MM.1S (cell line): ENCODE measurements around the gene SPATC1L.
"Not testable (repeated sequence)": the region's sequence is repeated elsewhere in the genome, so short reads cannot be mapped to it uniquely, and the experiment has no call there.

ENCODE experiments used
- DNase-seq: peaks from one replicate; pipeline ENCODE4 v3.0.0-alpha.2; 2015
- H2AFZ ChIP-seq: fragments of 300-600 bp; sonication (generic); 2 replicates; pipeline ENCODE4 v1.6.0; 2016; ENCODE audit warnings: antibody characterized with exemption, low read length
- H3F3A ChIP-seq: fragments of 300-600 bp; sonication (generic); 2 replicates; pipeline ENCODE4 v1.6.1; 2016; ENCODE audit warnings: mild to moderate bottlenecking, antibody characterized with exemption, low read length, moderate library complexity, mixed read lengths; ENCODE audit not compliant: insufficient read depth
- H3K27ac ChIP-seq: fragments of 300-600 bp; sonication (generic); 2 replicates; pipeline ENCODE4 v1.5.1; 2016; ENCODE audit warnings: mild to moderate bottlenecking, low read length
- H3K27me3 ChIP-seq: fragments of 300-600 bp; sonication (generic); replicated peaks from 2 replicates; pipeline ENCODE4 v1.6.0; 2016; ENCODE audit warnings: low read length; ENCODE audit not compliant: insufficient read depth
- H3K36me3 ChIP-seq: fragments of 300-600 bp; sonication (generic); replicated peaks from 2 replicates; pipeline ENCODE4 v1.6.1; 2016; ENCODE audit warnings: mild to moderate bottlenecking, low read length, mixed read lengths; ENCODE audit not compliant: insufficient read depth
- H3K4me1 ChIP-seq: fragments of 300-600 bp; sonication (generic); 2 replicates; pipeline ENCODE4 v1.6.1; 2016; ENCODE audit warnings: low read length, mixed read lengths
- H3K4me2 ChIP-seq: fragments of 300-600 bp; sonication (generic); 2 replicates; pipeline ENCODE4 v1.6.0; 2016; ENCODE audit warnings: low read depth, low read length
- H3K4me3 ChIP-seq: fragments of 300-600 bp; sonication (generic); 2 replicates; pipeline ENCODE4 v1.5.1; 2016; ENCODE audit warnings: low read length, mixed read lengths
- H3K79me2 ChIP-seq: fragments of 300-600 bp; sonication (generic); 2 replicates; pipeline ENCODE4 v1.6.1; 2016; ENCODE audit warnings: mixed run types, low read length, mixed read lengths
- H3K9ac ChIP-seq: fragments of 300-600 bp; sonication (generic); 2 replicates; pipeline ENCODE4 v1.6.1; 2016; ENCODE audit warnings: low read length, mixed read lengths
- H3K9me2 ChIP-seq: fragments of 300-600 bp; sonication (generic); replicated peaks from 2 replicates; pipeline ENCODE4 v1.6.1; 2016; ENCODE audit warnings: mild to moderate bottlenecking, low read length, mixed read lengths; ENCODE audit not compliant: insufficient read depth
- H3K9me3 ChIP-seq: fragments of 300-600 bp; sonication (generic); replicated peaks from 2 replicates; pipeline ENCODE4 v1.6.1; 2016; ENCODE audit warnings: mild to moderate bottlenecking, low read length, mixed read lengths; ENCODE audit not compliant: insufficient read depth
- H4K20me1 ChIP-seq: fragments of 300-600 bp; sonication (generic); 2 replicates; pipeline ENCODE4 v1.6.1; 2016; ENCODE audit warnings: mild to moderate bottlenecking, low read length, moderate library complexity, mixed read lengths; ENCODE audit not compliant: insufficient read depth
- EZH2 ChIP-seq: fragments of 300-600 bp; sonication (generic); optimal IDR thresholded peaks from 2 replicates; pipeline ENCODE3; 2017; ENCODE audit warnings: low read depth, mild to moderate bottlenecking, antibody characterized with exemption, low read length, mixed read lengths
- EZH2phosphoT487 ChIP-seq: fragments of 300-600 bp; sonication (generic); IDR thresholded peaks from 2 replicates; pipeline ENCODE4 v1.6.1; 2018; ENCODE audit warnings: antibody characterized with exemption, low read length
- TF ChIP-seq, protein P1 (sequence below): fragments of 300-600 bp; sonication (generic); IDR thresholded peaks from 2 replicates; pipeline ENCODE4 v1.5.1; 2016; ENCODE audit warnings: antibody characterized with exemption, low read length, mixed read lengths

The SPATC1L gene

DNA sequence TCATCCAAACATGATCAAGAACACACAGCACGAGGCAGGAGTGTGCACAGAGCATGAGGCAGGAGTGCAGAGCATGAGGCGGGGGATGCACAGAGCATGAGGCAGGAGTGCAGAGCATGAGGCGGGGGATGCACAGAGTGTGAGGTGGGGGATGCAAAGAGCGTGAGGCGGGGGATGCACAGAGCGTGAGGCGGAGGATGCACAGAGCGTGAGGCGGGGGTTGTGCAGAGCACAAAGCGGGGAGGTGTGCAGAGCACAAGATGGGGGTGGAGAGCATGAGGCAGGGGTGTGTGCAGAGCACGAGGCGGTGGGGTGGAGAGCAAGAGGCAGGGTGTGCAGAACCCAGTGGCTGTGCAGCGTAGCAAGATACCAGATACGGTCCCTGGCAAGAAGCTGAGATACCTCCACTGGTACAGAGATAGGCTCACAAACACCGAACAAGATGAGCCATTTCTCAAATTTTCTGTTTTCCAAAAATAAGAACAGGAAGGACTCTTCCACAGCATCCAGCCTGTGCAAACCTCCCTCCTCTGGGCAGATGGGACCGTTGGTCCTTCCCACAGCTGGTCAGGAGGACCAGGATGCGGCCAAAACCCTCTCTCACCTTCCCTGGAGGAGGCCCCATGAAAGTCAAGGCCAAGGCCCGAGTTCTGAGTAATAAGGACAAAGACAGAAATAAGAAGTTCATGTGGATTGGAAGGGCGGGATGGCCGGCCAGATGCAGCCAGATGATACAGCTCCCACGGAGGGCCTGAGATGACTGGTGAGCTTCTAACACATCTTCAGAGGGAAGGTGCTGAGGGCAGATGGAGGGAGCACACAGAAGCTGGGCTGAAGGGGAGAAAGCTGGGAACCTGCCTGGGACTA, 12.0 kb downstream of the SPATC1L start:
- no peaks in the 10 kb centered on the region for H3K4me1 ChIP-seq
- H2AFZ ChIP-seq, result no peak overlapping the region
- no peaks in the 10 kb centered on the region for H3K36me3 ChIP-seq
- H3K4me3 ChIP-seq, result no peak overlapping the region
- H3K9me2 ChIP-seq, result no peaks in the 10 kb centered on the region
- H3K79me2 ChIP-seq, result no peaks in the 10 kb centered on the region
- no peak overlapping the region for H3K4me2 ChIP-seq
- no peaks in the 10 kb centered on the region for H3F3A ChIP-seq
- H3K27ac ChIP-seq, result no peak overlapping the region
- no peaks in the 10 kb centered on the region for H4K20me1 ChIP-seq
- TF ChIP-seq, protein P1, sequence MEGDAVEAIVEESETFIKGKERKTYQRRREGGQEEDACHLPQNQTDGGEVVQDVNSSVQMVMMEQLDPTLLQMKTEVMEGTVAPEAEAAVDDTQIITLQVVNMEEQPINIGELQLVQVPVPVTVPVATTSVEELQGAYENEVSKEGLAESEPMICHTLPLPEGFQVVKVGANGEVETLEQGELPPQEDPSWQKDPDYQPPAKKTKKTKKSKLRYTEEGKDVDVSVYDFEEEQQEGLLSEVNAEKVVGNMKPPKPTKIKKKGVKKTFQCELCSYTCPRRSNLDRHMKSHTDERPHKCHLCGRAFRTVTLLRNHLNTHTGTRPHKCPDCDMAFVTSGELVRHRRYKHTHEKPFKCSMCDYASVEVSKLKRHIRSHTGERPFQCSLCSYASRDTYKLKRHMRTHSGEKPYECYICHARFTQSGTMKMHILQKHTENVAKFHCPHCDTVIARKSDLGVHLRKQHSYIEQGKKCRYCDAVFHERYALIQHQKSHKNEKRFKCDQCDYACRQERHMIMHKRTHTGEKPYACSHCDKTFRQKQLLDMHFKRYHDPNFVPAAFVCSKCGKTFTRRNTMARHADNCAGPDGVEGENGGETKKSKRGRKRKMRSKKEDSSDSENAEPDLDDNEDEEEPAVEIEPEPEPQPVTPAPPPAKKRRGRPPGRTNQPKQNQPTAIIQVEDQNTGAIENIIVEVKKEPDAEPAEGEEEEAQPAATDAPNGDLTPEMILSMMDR, result no peak
- no peak for TF ChIP-seq EZH2phosphoT487
- no peak for TF ChIP-seq EZH2
- DNase-seq, result no peak
- H3K27me3 ChIP-seq, result no peaks in the 10 kb centered on the region
- no peak overlapping the region for H3K9ac ChIP-seq
- no peaks in the 10 kb centered on the region for H3K9me3 ChIP-seq

DNA sequence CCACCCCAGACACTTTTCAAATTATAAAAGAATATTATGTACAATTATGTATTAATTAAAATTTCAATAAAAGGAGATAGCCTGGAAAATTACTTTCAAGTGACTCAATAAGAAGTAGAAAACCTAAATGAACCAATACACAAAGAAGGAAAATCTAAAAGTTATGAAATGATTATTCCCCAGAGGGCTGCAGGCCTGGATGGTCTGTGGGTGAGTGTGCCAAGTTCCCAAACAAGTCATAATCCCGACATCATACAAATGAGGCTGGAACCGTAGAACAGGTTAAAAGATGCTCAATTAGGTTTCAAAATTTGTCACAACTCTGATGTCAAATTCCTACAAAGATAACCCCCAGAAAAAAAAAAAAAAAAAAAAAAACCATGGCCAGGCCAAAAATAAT, 12.7 kb downstream of the SPATC1L start:
- Histone ChIP-seq H3K9me2 (no peaks in the 10 kb centered on the region), H3K9ac (no peak overlapping the region), H3F3A (no peaks in the 10 kb centered on the region), H4K20me1 (no peaks in the 10 kb centered on the region), H3K4me2 (no peak overlapping the region), H3K4me1 (no peaks in the 10 kb centered on the region), H3K4me3 (no peak overlapping the region), H3K27me3 (no peaks in the 10 kb centered on the region), H2AFZ (no peak overlapping the region), H3K27ac (no peak overlapping the region), H3K79me2 (no peaks in the 10 kb centered on the region), H3K9me3 (no peaks in the 10 kb centered on the region), H3K36me3 (no peaks in the 10 kb centered on the region)
- DNase-seq, result no peak
- no peak for TF ChIP-seq EZH2phosphoT487

DNA sequence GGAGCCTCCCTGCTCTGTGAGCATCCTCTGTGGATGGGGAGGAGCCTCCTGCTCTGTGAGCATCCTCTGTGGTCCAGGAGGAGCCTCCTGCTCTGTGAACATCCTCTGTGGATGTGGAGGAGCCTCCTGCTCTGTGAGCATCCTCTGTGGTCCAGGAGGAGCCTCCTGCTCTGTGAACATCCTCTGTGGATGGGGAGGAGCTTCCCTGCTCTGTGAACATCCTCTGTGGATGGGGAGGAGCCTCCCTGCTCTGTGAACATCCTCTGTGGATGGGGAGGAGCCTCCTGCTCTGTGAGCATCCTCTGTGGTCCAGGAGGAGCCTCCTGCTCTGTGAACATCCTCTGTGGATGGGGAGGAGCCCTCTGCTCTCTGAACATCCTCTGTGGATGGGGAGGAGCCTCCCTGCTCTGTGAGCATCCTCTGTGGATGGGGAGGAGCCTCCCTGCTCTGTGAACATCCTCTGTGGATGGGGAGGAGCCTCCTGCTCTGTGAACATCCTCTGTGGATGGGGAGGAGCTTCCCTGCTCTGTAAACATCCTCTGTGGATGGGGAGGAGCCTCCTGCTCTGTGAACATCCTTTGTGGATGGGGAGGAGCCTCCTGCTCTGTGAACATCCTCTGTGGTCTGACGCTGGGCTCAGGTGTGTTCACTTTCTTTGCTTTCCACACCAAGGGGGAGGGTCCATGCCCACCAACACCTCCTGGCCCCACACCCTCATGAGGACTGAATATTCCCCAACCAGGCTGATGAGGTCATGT, 13.6 kb downstream of the SPATC1L start:
- H3K4me1 ChIP-seq, H2AFZ ChIP-seq, H3K9me3 ChIP-seq, H3K79me2 ChIP-seq, H3K4me3 ChIP-seq, H3K27me3 ChIP-seq, DNase-seq, H3F3A ChIP-seq, H3K27ac ChIP-seq, H3K9ac ChIP-seq, H3K4me2 ChIP-seq, H4K20me1 ChIP-seq, H3K36me3 ChIP-seq, H3K9me2 ChIP-seq: not testable (repeated sequence)

DNA sequence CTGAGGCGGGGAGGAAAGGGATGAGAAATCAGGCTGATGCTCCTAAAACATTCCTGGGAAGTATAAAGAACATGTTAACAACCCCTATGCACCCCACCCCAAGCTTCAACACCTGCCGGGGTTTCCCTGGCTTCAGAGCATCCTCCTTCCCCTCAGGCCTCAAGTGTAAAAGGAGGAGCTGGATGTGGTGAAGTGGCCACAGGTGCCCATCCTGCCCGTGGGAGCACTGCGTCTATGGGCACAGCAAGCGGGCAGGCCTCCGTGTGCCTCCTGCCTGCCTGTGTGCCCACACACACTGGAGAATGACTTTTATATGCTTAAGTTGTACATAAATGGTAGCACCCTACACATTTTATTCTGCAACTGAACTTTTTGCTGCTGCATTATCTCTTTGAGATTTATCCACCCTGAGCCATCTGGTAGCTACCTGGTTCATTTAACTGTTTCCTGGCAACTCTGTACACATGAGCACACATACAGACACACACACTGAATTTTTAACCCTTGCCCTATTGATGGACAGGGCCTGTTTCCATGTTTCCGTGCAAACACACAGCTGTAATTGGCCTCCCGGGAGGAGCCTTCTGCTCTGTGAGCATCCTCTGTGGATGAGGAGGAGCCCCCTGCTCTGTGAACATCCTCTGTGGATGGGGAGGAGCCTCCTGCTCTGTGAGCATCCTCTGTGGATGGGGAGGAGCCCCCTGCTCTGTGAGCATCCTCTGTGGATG, 15.4 kb downstream of the SPATC1L start:
- Histone ChIP-seq H3F3A (no peaks in the 10 kb centered on the region), H3K4me2 (no peak overlapping the region), H3K4me1 (no peaks in the 10 kb centered on the region), H3K27ac (no peak overlapping the region), H2AFZ (no peak overlapping the region), H3K79me2 (no peaks in the 10 kb centered on the region), H3K9me3 (no peaks in the 10 kb centered on the region), H4K20me1 (no peaks in the 10 kb centered on the region), H3K9ac (no peak overlapping the region), H3K27me3 (no peaks in the 10 kb centered on the region), H3K4me3 (no peak overlapping the region), H3K36me3 (no peaks in the 10 kb centered on the region), H3K9me2 (no peaks in the 10 kb centered on the region)
- no peak for DNase-seq
- TF ChIP-seq EZH2 (no peak), EZH2phosphoT487 (no peak)
- TF ChIP-seq, protein P1, result no peak
